Uterus (tissue), 4 donors: ENCODE data around the gene HOXC4. TPM values are rescaled to one million over a fixed set of nuclear protein-coding genes. Genes with fewer than 3 reads are reported as not detected.

Experiments used
- DNase-seq, 2 donors: peaks; one replicate each; pipeline ENCODE4 v3.0.0-alpha.2; 2019 to 2020
- H3K27ac ChIP-seq, 2 donors: fragments of 200-600 bp; sonication (generic); 1 replicate in 1 of 2; 2 replicates in 1 of 2; pipeline ENCODE4 v1.5.1; 2016 to 2018
- H3K27me3 ChIP-seq, 2 donors: fragments of 200-600 bp; sonication (generic); one replicate each; pipeline ENCODE4 v1.5.1; 2018 to 2019; ENCODE audit warnings: control low read depth in 1 of 2
- H3K36me3 ChIP-seq, 2 donors: fragments of 200-600 bp; sonication (generic); one replicate each; pipeline ENCODE4 v1.5.1; 2019; ENCODE audit warnings: control low read depth in 1 of 2
- H3K4me1 ChIP-seq, 2 donors: fragments of 200-600 bp; sonication (generic); one replicate each; pipeline ENCODE4 v1.5.1; 2018 to 2019; ENCODE audit warnings: control low read depth in 1 of 2
- H3K4me3 ChIP-seq, 2 donors: fragments of 200-600 bp; sonication (generic); 1 replicate in 1 of 2; 2 replicates in 1 of 2; pipeline ENCODE4 v1.5.1; 2018 to 2019; ENCODE audit warnings: mild to moderate bottlenecking in 1 of 2
- H3K9me3 ChIP-seq, 2 donors: fragments of 200-600 bp; sonication (generic); one replicate each; pipeline ENCODE4 v1.5.1; 2019; ENCODE audit warnings: control low read depth in 1 of 2
- CTCF ChIP-seq, 4 experiments: fragments of 200-600 bp in 2 of 4; fragments of 450-650 bp in 2 of 4; sonication (generic) in 2 of 4; IDR thresholded peaks; one replicate each; pipeline ENCODE4 v1.5.1; 2016 to 2019; ENCODE audit warnings: antibody characterized with exemption in 4 of 4, mild to moderate bottlenecking in 2 of 4, moderate library complexity in 1 of 4
- POLR2A ChIP-seq, 2 donors: fragments of 450-650 bp; IDR thresholded peaks; one replicate each; pipeline ENCODE4 v1.6.1; 2016; ENCODE audit warnings: antibody characterized with exemption in 2 of 2, mild to moderate bottlenecking in 1 of 2, moderate library complexity in 1 of 2
- intact Hi-C: fragments of 100-400 bp; cut with DNase I; formaldehyde crosslinking; loops from one replicate; pipeline ENCODE4 v1.15.1; 2023; ENCODE audit warnings: low total_unique reads
- total RNA-seq, 4 donors: library from RNA; depleted of rRNA in 3 of 4; stranded (reverse); fragments of >200 nt in 3 of 4; gene quantifications; one replicate each; pipeline versions ENCODE4 v1.1.0 to v1.2.4, GENCODE V29; 2014 to 2023
- donor health status: DM: yes; HTN: yes; CAD: no.

HOXC4 gene
- total RNA-seq, 4 donors from 2014 or later: 0.83 to 28.6 (median 1.2) TPM; not detected in 1

- no peaks in the 10 kb centered on the region for H3K36me3 ChIP-seq
- no peak for DNase-seq
- intact Hi-C loops: no loop called here
- peak overlapping the region in 1 of 2 donors; percentile 5 for H3K27ac ChIP-seq
- H3K4me1 ChIP-seq: no peaks in the 10 kb centered on the region
- H3K27me3 ChIP-seq: peaks cover 0 to 26% of the 10 kb centered on the region in 2 donors
- H3K9me3 ChIP-seq: no peaks in the 10 kb centered on the region
- H3K4me3 ChIP-seq: no peak overlapping the region
- TF ChIP-seq CTCF (IDR thresholded peaks at IDR 0.05) (no peak), POLR2A (IDR thresholded peaks at IDR 0.05) (no peak)
These were observed 39.1 kb upstream of the HOXC4 start for GRCh38 chr12:54014377-54015017.

GRCh38 chr12:54015018-54015931, 38.4 kb upstream of the HOXC4 start:
- intact Hi-C loops: no loop called here
- no peak for DNase-seq
- Histone ChIP-seq H3K9me3 (no peaks in the 10 kb centered on the region), H3K27me3 (peaks cover 0 to 21% of the 10 kb centered on the region in 2 donors), H3K27ac (no peak overlapping the region), H3K4me3 (no peak overlapping the region), H3K4me1 (no peaks in the 10 kb centered on the region), H3K36me3 (no peaks in the 10 kb centered on the region)
- TF ChIP-seq CTCF (IDR thresholded peaks at IDR 0.05) (no peak), POLR2A (IDR thresholded peaks at IDR 0.05) (no peak)

GRCh38 chr12:54016051-54016450, 37.6 kb upstream of the HOXC4 start:
- no peak for DNase-seq
- Histone ChIP-seq H3K9me3 (no peaks in the 10 kb centered on the region), H3K4me3 (peak overlapping the region; percentile 32 to 49), H3K27me3 (peaks cover 0 to 21% of the 10 kb centered on the region in 2 donors), H3K27ac (peak overlapping the region in 1 of 2 donors; percentile 84), H3K4me1 (no peaks in the 10 kb centered on the region), H3K36me3 (no peaks in the 10 kb centered on the region)
- intact Hi-C loops: no loop called here
- TF ChIP-seq POLR2A (IDR thresholded peaks at IDR 0.05) (no peak), CTCF (IDR thresholded peaks at IDR 0.05) (no peak)

GRCh38 chr12:54016478-54016964, 37.1 kb upstream of the HOXC4 start:
- Histone ChIP-seq H3K27ac (peak overlapping the region; percentile 84), H3K4me1 (no peaks in the 10 kb centered on the region), H3K4me3 (peak overlapping the region; percentile 32 to 49), H3K36me3 (no peaks in the 10 kb centered on the region), H3K9me3 (no peaks in the 10 kb centered on the region), H3K27me3 (peaks cover 0 to 19% of the 10 kb centered on the region in 2 donors)
- TF ChIP-seq CTCF (IDR thresholded peaks at IDR 0.05) (no peak), POLR2A (IDR thresholded peaks at IDR 0.05) (peak in 1 of 2 donors; percentile 22)
- intact Hi-C loops: no loop called here
- peak; percentile 49 to 63 for DNase-seq
